GM12878 (cell line): ENCODE data around the gene TEX28. TPM values are rescaled to one million over a fixed set of nuclear protein-coding genes. Genes with fewer than 3 reads are reported as not detected.

Experiments
- ATAC-seq: fragments of 200-7000 bp; cut with Tn5 transposase; 3 replicates; pipeline ENCODE4 v1.9.1; 2020; ENCODE audit warnings: mild to moderate bottlenecking, moderate library complexity
- BruUV-seq: library from RNA; stranded (reverse); fragments of 400-500 nt; replicated peaks from 2 replicates; lab custom pipeline; 2021; lab: Mats Ljungman, UMichigan
- CTCF ChIA-PET: fragments of 300-600 bp; sonication (Branson Sonifier 250); formaldehyde crosslinking; extraction: SDS; loops from one replicate; lab custom pipeline; 2021; ENCODE audit warnings: inconsistent platforms; lab: Yijun Ruan, JAX
- POLR2A ChIA-PET: fragments of 350-600 bp; formaldehyde crosslinking; extraction: SDS; loops from one replicate; lab custom pipeline; 2021; ENCODE audit warnings: inconsistent platforms; lab: Charles Lee
- RAD21 ChIA-PET: fragments of 300-600 bp; sonication (Branson Sonifier 250); formaldehyde crosslinking; loops from one replicate; lab custom pipeline; 2023; ENCODE audit warnings: antibody characterized with exemption; ENCODE audit not compliant: unreplicated experiment; lab: Charles Lee
- SMC1A ChIA-PET: fragments of 300-600 bp; sonication (Branson Sonifier 250); formaldehyde crosslinking; loops from one replicate; lab custom pipeline; 2023; ENCODE audit not compliant: unreplicated experiment, uncharacterized antibody; lab: Charles Lee
- DNase-seq: peaks from one replicate; pipeline ENCODE4 v3.0.0-alpha.2; 2011; ENCODE audit warnings: low read depth, low spot score
- FAIRE-seq: peaks from 3 replicates; lab custom pipeline; 2011; peaks lifted over from hg19 to GRCh38; lab: Jason Lieb, UNC
- H2AFZ ChIP-seq: 2 replicates; pipeline ENCODE4 v1.6.0; 2011; ENCODE audit warnings: low read depth, low read length, control low read depth; ENCODE audit not compliant: control insufficient read depth
- H3K27ac ChIP-seq: 2 replicates; pipeline ENCODE4 v1.5.1; 2011; ENCODE audit warnings: control low read depth; ENCODE audit not compliant: control insufficient read depth, insufficient read depth
- H3K27me3 ChIP-seq, 2 experiments: replicated peaks in 1 of 2; 2 replicates each; pipeline versions ENCODE4 v1.6.0 to v1.6.1; 2011; ENCODE audit warnings: low read length in 1 of 2; ENCODE audit not compliant: control insufficient read depth in 2 of 2, insufficient read depth in 2 of 2
- H3K36me3 ChIP-seq, 2 experiments: 2 replicates each; pipeline ENCODE4 v1.5.1; 2011; ENCODE audit warnings: low read length in 1 of 2; ENCODE audit not compliant: control insufficient read depth in 2 of 2, insufficient read depth in 2 of 2
- H3K4me1 ChIP-seq: 2 replicates; pipeline ENCODE4 v1.6.1; 2011; ENCODE audit warnings: mild to moderate bottlenecking, low read length, moderate library complexity, mixed read lengths; ENCODE audit not compliant: control insufficient read depth, insufficient read depth
- H3K4me2 ChIP-seq: 2 replicates; pipeline ENCODE4 v1.6.0; 2011; ENCODE audit warnings: control low read depth; ENCODE audit not compliant: control insufficient read depth, insufficient read depth
- H3K4me3 ChIP-seq: fragments of 200-600 bp; sonication (generic); 2 replicates; pipeline ENCODE4 v1.5.1; 2016
- H3K79me2 ChIP-seq: 2 replicates; pipeline ENCODE4 v1.6.0; 2011; ENCODE audit warnings: low read length; ENCODE audit not compliant: control insufficient read depth, insufficient read depth
- H3K9ac ChIP-seq: 2 replicates; pipeline ENCODE4 v1.8.0; 2011; ENCODE audit warnings: low read length, control low read depth, mixed read lengths; ENCODE audit not compliant: control insufficient read depth, insufficient read depth
- H3K9me3 ChIP-seq: replicated peaks from 3 replicates; pipeline ENCODE4 v1.5.1; 2011; ENCODE audit warnings: mild to moderate bottlenecking, low read length; ENCODE audit not compliant: control insufficient read depth, insufficient read depth
- H4K20me1 ChIP-seq: 2 replicates; pipeline ENCODE4 v1.6.0; 2011; ENCODE audit not compliant: control insufficient read depth, insufficient read depth
- BCL11A ChIP-seq: IDR thresholded peaks from 2 replicates; pipeline ENCODE4 v1.6.1; 2011; ENCODE audit warnings: low read depth, low read length
- CEBPZ ChIP-seq: fragments of 150-350 bp; IDR thresholded peaks from 2 replicates; pipeline ENCODE4 v1.6.1; 2016; ENCODE audit warnings: low read depth, low read length
- HDGF ChIP-seq: fragments of 450-650 bp; IDR thresholded peaks from 2 replicates; pipeline ENCODE4 v1.6.1; 2016; ENCODE audit warnings: antibody characterized with exemption
- MYC ChIP-seq: IDR thresholded peaks from 2 replicates; pipeline ENCODE4 v1.6.1; 2011; ENCODE audit warnings: mild to moderate bottlenecking, low read length, moderate library complexity, inconsistent platforms; ENCODE audit not compliant: insufficient read depth, insufficient replicate concordance, insufficient read length, severe bottlenecking
- PML ChIP-seq: IDR thresholded peaks from 2 replicates; pipeline ENCODE4 v1.6.1; 2012; ENCODE audit warnings: low read length, inconsistent platforms
- RUNX3 ChIP-seq: IDR thresholded peaks from 2 replicates; pipeline ENCODE4 v1.6.1; 2012; ENCODE audit warnings: low read length, inconsistent platforms
- SIN3A ChIP-seq: IDR thresholded peaks from 2 replicates; pipeline ENCODE4 v1.6.1; 2012; ENCODE audit warnings: low read depth, low read length, improper control_type of control experiment
- SIX5 ChIP-seq: IDR thresholded peaks from 2 replicates; pipeline ENCODE4 v1.6.1; 2011; ENCODE audit warnings: mild to moderate bottlenecking, low read depth, low read length, moderate library complexity; ENCODE audit not compliant: severe bottlenecking
- SRF ChIP-seq, 2 experiments: IDR thresholded peaks; 2 replicates each; pipeline ENCODE4 v1.6.1; 2011; ENCODE audit warnings: low read depth in 2 of 2, low read length in 2 of 2, mild to moderate bottlenecking in 1 of 2, moderate library complexity in 1 of 2
- STAT1 ChIP-seq: fragments of 450-650 bp; conservative IDR thresholded peaks from 2 replicates; pipeline ENCODE4 v1.6.1; 2014; ENCODE audit warnings: antibody characterized with exemption, mild to moderate bottlenecking
- SUPT20H ChIP-seq: IDR thresholded peaks from 2 replicates; pipeline ENCODE4 v1.6.1; 2011; ENCODE audit warnings: low read depth, mild to moderate bottlenecking, low read length, moderate library complexity, borderline replicate concordance; ENCODE audit not compliant: control insufficient read depth
- TBL1XR1 ChIP-seq: IDR thresholded peaks from 2 replicates; pipeline ENCODE4 v1.6.1; 2012; ENCODE audit warnings: low read depth, low read length, improper control_type of control experiment
- WGBS: methylation state at CpG from one replicate; pipeline ENCODE4 v1.1.6; 2016; ENCODE audit warnings: low lambda C conversion rate; ENCODE audit not compliant: insufficient replicate concordance, insufficient coverage; ENCODE audit errors: missing lambda C conversion rate; 5-methylcytosine and 5-hydroxymethylcytosine counted together
- in situ Hi-C: fragments of 300-500 bp; cut with MboI; formaldehyde crosslinking; loops from 9 replicates; pipeline ENCODE4 v1.14.3; 2018; ENCODE audit warnings: mixed read lengths
- intact Hi-C: fragments of 100-400 bp; cut with micrococcal nuclease; formaldehyde crosslinking; loops from one replicate; pipeline ENCODE4 v1.14.2; 2022; ENCODE audit not compliant: unreplicated experiment
- polyA plus RNA-seq, 11 experiments: library from polyadenylated mRNA; depleted of rRNA in 4 of 11; unstranded in 6 of 11; stranded (reverse) in 5 of 11; fragments of >200 nt; fragmentation: Nextera tagmentation in 4 of 11; fragmentation: Illumina TruSeq in 1 of 11; extraction: Ambion mirVana in 4 of 11; extraction: Trizol in 1 of 11; gene quantifications; 1 replicate in 1 of 11; 2 replicates in 10 of 11; pipeline versions ENCODE4 v1.2.1 to v1.2.3, GENCODE V29; 2011 to 2016; ENCODE audit warnings: inconsistent platforms in 2 of 11, missing spikeins in 2 of 11, low read depth in 1 of 11
- total RNA-seq, 4 experiments: library from RNA; depleted of rRNA in 3 of 4; stranded (reverse); fragments of >200 nt in 3 of 4; fragmentation: Illumina TruSeq in 1 of 4; extraction: Trizol in 1 of 4; gene quantifications; 2 replicates each; pipeline versions ENCODE4 v1.2.1 to v1.2.3, GENCODE V29; 2013 to 2021
- TF ChIP-seq, protein P1 (sequence below): fragments of 450-650 bp; IDR thresholded peaks from 2 replicates; pipeline ENCODE4 v1.6.1; 2014; ENCODE audit warnings: mild to moderate bottlenecking

The TEX28 gene
- total and polyA plus RNA-seq, 10 of the 15 experiments (the other 5 are each of a cell fraction or from before 2014, with no cell fraction given) = not detected

GRCh38 chrX:154321152-154321551 is 26.2 kb upstream of the TEX28 start:
- SMC1A ChIA-PET = no interaction called here
- no peaks in the 10 kb centered on the region for H4K20me1 ChIP-seq
- TF ChIP-seq PML = no peak
- peak; percentile 30; the same call in 1 of the 2 replicates for TF ChIP-seq RUNX3
- TF ChIP-seq, all 136 proteins: peak for 1
- Histone ChIP-seq H3K36me3 (no peaks in the 10 kb centered on the region), H3K79me2 (no peaks in the 10 kb centered on the region), H2AFZ (no peak overlapping the region), H3K9ac (no peak overlapping the region), H3K4me2 (no peak overlapping the region), H3K27me3 (no peaks in the 10 kb centered on the region), H3K27ac (no peak overlapping the region), H3K4me3 (no peak overlapping the region), H3K4me1 (peaks cover 16% of the 10 kb centered on the region), H3K9me3 (no peaks in the 10 kb centered on the region)
- BruUV-seq = no TSS peak
- intact Hi-C loops (no loop called here), in situ Hi-C loops (loop anchor here (25.0 kb wide), 1 partner anchor 184 kb away; the partner anchor contains the start of gene OPN1LW)
- CTCF ChIA-PET = no interaction called here
- POLR2A ChIA-PET = no interaction called here
- ATAC-seq = no peak
- FAIRE-seq = no peak
- RAD21 ChIA-PET = interaction anchor here (0.8 kb wide), 1 partner anchor 53 kb away, joined by 5 read pairs; the partner anchor contains the start of gene FLNA
- WGBS = 17% methylated on average over 6 of the region's 7 CpGs
- no peak for DNase-seq

- Histone ChIP-seq H3K4me3 (no peak overlapping the region), H3K4me1 (peaks cover 16% of the 10 kb centered on the region), H3K27me3 (no peaks in the 10 kb centered on the region), H2AFZ (no peak overlapping the region), H3K4me2 (no peak overlapping the region), H3K79me2 (no peaks in the 10 kb centered on the region), H3K9me3 (no peaks in the 10 kb centered on the region), H3K9ac (no peak overlapping the region), H4K20me1 (no peaks in the 10 kb centered on the region), H3K36me3 (no peaks in the 10 kb centered on the region), H3K27ac (no peak overlapping the region)
- RAD21 ChIA-PET = no interaction called here
- CTCF ChIA-PET = interaction anchor here (0.6 kb wide), 1 partner anchor 535 kb away, joined by 3 read pairs; no protein-coding TSS in a partner anchor
- WGBS = 70% methylated on average over 11 of the region's 11 CpGs
- SMC1A ChIA-PET = no interaction called here
- BruUV-seq = no TSS peak
- intact Hi-C loops (no loop called here), in situ Hi-C loops (loop anchor here (25.0 kb wide), 1 partner anchor 183 kb away; the partner anchor contains the start of gene OPN1LW)
- no peak for FAIRE-seq
- DNase-seq = no peak
- POLR2A ChIA-PET = no interaction called here
- no peak for ATAC-seq
- no peak for TF ChIP-seq SUPT20H
- no peak for TF ChIP-seq TBL1XR1
- TF ChIP-seq, protein P1, sequence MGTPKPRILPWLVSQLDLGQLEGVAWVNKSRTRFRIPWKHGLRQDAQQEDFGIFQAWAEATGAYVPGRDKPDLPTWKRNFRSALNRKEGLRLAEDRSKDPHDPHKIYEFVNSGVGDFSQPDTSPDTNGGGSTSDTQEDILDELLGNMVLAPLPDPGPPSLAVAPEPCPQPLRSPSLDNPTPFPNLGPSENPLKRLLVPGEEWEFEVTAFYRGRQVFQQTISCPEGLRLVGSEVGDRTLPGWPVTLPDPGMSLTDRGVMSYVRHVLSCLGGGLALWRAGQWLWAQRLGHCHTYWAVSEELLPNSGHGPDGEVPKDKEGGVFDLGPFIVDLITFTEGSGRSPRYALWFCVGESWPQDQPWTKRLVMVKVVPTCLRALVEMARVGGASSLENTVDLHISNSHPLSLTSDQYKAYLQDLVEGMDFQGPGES = no peak
- TF ChIP-seq MYC = no peak
- TF ChIP-seq STAT1 = no peak
- TF ChIP-seq CEBPZ = no peak
- TF ChIP-seq HDGF = no peak
- TF ChIP-seq BCL11A = no peak
- no peak for TF ChIP-seq SIX5
- TF ChIP-seq SIN3A = no peak
- no peak for TF ChIP-seq SRF (IDR thresholded peaks at IDR 0.05; ENCODE audit: low read depth in 2 of 2, low read length in 2 of 2)
Observed at GRCh38 chrX:154320406-154320805, 25.5 kb upstream of the TEX28 start.
